HG02763 (cell line): ENCODE measurements around the gene TADA2A.
"Not testable (repeated sequence)": the region's sequence is repeated elsewhere in the genome, so short reads cannot be mapped to it uniquely, and the experiment has no call there.

ENCODE experiments used
- ATAC-seq: cut with Tn5 transposase; IDR thresholded peaks from one replicate; pipeline ENCODE4 v1.9.1; 2021; ENCODE audit warnings: mild to moderate bottlenecking, moderate library complexity; ENCODE audit not compliant: unreplicated experiment

TADA2A gene

DNA sequence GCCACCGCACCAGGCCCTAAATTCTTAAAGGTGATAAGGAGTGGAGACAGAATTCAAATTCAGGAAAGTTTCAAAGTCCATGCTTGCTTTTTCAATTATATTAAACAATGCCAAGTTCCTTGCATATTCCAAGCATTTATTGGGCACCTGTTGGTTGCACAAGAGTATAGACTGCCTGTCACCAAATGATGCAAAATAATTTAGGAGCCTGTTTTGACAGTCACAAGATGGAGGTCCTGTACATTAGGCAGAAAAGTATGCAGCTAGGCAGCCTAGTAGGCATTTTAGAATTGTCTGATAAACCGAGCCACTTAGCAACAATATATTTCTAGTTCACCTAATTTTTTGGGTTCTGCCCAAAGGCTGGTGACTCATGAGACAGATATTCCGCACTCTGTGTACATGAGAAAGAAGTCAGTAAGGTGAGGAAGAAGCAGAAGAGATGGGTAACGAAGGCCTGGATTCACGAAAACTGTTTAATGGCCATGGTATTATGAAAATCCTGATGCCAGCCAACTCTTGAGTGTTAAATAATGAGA lies 7.4 kb upstream of the TADA2A start:
- ATAC-seq = no peak

DNA sequence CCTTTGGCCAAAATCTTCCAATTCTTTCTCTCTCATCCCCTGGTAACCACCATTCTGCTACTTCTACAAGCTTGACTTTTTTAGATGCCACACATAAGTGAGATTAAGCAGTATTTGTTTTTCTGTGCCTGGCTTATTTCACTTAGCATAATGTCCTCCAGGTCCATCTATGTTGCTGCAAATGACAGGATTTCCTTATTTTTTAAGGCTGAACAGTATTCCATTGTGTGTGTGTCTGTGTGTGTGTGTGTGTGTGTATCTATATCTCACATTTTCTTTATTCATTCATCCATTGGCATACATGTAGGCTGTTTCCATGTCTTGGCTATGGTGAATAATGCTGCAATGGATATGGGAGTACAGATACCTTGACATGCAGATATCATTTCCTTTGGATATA lies 6.2 kb upstream of the TADA2A start:
- no peak for ATAC-seq

DNA sequence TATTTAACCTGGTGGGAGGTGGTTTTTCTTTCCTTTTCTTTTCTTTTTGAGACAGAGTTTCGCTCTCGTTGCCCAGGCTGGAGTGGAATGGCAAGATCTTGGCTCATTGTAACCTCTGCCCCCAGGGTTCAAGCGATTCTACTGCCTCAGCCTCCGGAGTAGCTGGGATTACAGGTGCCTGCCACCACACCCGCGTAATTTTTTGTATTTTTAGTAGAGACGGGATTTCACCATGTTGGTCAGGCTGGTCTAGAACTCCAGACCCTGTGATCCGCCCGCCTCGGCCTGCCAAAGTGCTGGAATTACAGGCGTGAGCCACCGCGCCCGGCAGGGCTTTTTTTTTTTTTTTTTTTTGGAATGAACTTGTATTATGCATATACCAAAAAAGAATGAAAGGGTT lies 1.2 kb upstream of the TADA2A start:
- ATAC-seq = not testable (repeated sequence)

DNA sequence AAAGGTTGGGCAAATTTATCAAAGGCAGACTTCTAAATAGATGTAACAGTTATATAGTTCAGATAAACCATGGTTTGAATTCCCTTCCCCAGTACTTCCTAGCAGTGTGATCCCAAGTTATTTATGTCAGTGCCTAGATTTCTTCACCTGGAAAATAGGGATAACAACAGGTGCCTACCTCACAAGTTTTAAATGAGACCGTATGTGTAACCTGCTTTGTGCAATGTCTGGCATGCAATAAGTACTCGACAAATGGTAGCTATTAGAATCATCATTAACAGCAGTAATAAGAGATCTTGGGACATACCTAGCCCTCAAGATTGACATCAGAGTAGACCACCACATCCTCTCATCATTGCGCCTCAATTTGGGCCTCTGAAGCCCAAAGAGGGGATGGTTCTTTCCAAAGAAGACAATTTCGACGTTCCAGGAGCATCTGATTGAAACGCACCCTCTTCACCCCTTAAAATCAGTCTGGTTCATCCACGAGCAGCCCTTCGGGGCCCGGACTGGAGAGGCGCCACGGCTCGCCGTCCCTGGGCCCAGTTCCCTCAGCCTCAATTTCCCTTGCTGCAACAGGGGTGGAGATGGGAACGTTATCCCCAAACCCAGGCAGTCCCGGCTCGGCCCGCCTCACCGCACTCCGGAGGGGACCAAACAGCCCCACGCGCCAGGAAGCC lies 591 bp upstream of the TADA2A start:
- peak; percentile 29 for ATAC-seq

DNA sequence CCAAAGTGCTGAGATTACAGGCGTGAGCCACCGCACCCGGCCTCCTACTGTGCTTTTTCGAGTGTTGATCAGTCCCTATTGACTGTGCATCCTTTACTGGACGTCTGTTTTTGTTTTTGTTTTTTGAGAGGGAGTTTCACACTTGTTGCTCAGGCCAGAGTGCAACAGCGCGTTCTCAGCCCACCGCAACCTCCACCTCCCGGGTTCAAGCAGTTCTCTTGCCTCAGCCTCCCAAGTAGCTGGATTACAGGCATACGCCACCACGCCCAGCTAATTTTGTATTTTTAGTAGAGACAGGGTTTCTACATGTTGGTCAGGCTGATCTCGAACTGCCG lies 1.4 kb downstream of the TADA2A start:
- ATAC-seq = not testable (repeated sequence)

DNA sequence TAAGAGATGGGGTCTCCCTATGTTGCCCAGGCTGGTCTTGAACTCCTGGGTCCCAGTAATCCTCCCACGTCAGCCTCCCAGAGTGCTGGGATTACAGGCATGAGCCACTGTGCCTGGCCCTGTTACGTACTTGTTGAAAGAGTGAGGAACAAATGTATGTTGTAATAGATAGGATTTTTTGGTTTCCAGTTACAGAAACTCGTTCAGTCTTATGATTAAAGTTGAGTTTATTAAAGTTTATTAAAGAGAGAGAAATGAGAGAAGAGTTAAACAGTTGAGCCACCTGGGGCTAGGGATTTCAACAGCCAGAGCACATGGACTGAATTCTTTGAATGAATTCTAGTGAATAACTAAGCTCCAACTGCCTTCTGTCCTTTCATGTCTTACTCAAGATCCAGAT lies 3.7 kb downstream of the TADA2A start:
- no peak for ATAC-seq

DNA sequence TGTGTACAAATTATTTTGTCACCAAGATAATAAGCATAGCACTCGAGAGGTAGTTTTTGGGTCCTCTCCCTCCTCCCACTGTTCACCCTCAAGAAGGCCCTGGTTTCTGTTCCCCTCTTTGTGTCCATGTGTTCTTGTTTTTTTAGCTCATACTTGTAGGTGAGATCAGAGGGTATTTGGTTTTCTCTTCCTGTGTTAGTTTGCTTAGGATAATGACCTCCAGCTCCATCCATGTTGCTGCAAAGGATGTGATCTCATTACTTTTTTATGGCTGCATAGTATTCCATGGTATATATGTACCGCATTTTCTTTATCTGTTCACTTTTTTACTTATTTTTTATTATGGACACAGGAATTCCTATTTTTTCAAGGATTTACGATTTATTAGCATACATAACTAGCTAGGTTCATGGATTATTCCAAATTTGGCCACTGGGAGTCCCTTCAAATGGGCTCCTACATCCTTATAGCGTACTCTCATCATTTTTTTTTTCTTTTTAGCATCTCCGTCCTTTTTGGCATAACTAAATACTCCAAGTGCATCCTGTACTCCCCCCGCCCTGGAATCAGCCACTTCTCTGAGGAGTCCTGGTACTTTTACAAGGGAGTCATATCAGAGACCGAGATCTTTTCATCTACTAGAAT lies 7.3 kb downstream of the TADA2A start:
- ATAC-seq = no peak

DNA sequence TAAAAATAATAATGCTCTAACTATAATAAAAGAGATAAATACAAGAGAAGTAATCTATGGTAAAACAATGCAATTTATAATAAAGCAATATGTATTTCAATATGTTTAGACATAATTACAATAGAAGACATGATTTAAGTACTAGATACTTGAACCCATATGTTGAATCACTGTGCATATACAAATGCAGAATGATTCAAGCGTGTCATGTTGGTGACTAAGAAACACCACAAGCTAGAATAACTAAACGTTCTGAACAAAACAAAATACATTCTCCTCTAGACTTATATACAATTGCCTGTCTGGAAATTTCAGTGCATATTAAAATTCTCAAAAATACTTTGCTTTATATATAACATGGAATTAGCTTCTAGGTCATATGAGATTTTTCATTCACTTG lies 11.2 kb downstream of the TADA2A start:
- ATAC-seq = no peak

DNA sequence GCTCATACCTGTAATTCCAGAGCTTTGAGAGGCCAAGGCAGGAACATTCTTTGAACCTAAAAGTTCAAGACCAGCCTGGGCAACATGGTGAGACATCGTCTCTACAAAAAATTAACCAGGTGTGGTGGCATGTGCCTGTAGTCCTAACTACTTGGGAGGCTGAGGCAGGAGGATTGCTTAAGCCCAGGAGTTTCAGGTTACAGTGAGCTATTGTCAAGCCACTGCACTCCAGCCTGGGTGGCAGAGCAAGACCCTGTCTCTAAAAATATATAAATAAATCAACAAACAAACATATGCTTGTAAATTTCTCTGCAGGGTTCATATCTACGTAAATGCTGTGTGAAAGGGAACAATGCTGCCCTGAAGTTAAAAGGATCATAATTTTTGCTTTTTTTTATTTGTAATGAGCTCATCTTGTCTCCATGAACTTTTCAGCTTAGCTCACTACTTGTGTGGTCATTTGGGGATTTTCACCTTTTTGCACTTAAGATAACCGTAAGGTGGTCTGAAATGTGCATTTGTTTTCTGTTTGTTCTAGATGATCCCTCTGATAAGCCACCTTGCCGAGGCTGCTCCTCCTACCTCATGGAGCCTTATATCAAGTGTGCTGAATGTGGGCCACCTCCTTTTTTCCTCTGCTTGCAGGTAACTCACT lies 16.4 kb downstream of the TADA2A start:
- ATAC-seq = no peak

DNA sequence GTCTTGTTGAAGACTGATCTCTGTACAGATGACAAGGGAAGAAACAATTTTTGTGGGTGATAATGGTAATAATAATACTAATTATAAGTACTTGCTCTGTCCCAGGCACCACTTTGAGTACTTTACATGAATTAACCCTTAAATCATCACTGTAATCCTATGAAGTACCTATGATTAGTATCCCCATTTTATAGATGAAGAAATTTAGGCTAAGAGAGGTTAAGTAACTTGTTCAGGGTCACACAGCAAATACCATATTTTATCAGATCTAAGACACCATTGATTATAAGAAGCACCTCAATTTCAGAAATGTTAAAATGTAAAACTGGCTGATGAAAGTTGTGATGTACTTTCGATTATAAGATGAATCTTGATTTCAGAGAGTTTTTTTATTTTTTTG lies 18.6 kb downstream of the TADA2A start:
- ATAC-seq = no peak

DNA sequence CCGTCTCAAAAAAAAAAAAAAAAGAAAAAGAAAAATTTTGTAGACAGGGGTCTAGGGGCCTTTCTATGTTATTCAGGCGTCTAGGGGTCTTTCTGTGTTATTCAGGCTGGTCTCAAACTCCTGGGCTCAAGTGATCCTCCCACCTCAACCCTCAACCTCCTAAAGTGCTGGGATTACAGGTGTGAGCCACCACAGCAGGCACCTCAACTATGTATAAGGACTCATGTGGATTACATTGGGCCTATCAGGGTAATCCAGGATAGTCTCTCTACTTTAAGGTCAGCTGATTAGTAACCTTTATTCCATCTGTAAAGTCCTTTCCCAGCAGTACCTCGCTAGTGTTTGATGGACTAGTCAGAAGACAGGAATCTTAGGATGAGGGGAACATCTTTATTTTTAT lies 22.4 kb downstream of the TADA2A start:
- no peak for ATAC-seq

DNA sequence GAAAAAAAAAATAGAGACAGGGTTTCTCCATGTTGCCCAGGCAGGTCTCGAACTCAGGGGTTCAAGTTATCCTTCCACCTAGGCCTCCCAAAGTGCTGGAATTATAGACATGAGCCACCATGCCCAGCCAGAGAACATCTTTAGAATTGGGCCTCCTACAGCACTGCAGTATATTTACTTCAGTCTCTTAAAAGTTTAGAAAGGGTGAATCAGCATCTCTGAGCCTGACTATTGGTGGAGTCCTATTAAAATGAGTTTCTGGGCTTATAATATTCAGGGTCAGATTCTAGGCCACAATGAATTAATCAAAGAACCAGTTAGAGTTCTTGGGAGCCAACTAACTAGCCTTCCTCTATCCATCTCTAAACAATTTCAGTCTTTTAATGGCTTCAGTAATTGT lies 22.8 kb downstream of the TADA2A start:
- no peak for ATAC-seq

DNA sequence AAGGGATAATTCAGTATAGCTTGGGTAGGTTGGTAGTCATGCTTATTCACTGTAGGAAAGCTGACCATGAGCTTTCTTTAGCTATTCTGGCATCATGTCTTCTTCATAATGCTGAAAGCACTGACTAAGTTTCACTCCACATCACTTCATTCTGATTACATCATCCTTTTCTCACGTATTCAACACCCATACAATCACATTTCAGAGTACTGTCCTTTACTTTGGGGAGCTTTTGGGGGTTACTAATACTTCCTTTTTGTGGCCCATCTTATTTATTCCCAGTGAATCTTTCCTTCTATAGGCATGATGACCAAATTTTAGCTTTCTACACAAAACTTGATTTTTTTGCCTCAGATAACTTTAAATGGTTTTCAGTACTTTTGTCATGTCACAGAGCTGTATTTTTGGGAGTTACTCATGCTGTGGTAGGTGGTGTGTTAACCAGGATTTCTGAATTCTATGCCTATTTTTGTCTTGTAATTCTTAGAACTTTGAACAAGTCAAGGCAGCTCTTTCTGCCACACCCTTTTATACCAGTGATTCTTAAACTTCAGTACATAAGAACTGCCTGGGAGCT lies 23.5 kb downstream of the TADA2A start:
- no peak for ATAC-seq

DNA sequence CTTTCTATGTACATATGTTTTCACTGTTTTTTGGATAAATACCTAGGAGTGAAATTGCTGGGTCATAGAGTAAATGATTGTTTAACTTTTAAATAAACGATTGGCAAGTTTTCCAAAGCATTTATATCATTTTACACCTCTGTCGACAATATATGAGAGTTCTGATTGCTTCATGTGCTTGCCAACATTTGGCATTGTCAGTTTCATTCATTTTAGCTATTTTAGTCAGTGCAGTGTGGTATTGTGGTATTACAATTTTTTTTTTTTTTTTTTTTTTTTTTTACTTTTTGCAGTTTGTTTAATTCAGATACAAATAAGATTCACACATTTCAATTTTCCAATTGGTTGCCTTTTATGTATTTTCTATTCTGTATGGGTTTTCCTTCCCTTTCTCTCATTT lies 26.0 kb downstream of the TADA2A start:
- no peak for ATAC-seq

DNA sequence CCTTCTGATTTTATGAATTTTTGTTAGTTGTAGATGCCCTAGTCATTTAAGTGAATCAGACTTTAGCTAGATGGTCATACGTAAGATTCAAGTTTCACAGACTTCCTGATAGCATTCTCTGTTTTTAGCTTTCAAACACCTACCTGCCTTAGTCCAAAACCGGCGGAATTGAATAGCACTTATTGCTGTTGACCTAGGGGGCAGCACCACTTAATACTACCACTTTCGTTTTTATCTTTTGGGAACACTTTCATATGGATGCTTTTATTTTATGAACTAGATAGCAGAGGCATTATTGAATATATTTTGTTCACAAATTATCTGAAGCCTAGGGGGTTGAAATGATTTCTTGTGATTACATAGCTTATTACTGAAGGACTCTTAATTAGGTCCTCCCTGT lies 31.5 kb downstream of the TADA2A start:
- ATAC-seq = no peak

DNA sequence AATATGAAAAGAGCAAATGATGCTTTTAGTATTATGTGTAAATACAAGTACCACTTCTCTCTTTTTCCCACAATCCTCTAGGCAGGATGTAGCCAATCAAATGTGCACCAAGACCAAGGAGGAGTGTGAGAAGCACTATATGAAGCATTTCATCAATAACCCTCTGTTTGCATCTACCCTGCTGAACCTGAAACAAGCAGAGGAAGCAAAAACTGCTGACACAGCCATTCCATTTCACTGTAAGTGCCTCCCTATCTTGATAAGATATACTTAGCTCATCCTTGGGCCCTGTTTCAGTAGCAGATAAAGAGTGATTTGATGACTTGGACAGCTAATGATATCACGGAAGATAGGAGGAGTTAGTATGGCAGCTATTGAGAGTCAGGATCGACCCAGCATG lies 33.7 kb downstream of the TADA2A start:
- no peak for ATAC-seq

DNA sequence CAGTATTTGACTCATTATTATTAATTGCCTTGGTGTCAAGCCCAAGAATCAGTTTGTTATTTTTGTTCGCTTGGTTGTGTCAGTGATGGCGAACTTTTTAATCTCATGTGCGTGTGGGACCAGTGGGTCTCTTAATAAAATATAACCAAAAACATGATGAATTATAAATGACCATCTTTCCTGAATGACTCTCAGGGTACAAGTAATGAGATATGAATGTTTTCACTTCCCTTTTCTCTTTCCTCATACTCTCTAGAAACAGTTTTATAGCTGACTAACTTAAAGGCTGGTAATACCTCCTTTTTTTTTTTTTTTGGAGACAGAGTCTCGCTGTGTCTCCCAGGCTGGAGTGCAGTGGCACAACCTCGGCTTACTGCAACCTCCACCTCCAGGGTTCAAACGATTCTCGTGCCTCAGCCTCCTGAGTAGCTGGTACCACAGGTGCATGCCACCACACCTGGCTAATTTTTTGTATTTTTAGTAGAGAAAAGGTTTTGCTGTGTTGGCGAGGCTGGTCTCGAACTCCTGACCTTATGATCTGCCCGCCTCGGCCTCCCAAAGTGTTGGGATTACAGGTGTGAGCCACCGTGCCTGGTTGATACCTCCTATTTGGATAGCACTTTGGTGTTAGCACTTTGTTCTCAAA lies 34.8 kb downstream of the TADA2A start:
- ATAC-seq = not testable (repeated sequence)

DNA sequence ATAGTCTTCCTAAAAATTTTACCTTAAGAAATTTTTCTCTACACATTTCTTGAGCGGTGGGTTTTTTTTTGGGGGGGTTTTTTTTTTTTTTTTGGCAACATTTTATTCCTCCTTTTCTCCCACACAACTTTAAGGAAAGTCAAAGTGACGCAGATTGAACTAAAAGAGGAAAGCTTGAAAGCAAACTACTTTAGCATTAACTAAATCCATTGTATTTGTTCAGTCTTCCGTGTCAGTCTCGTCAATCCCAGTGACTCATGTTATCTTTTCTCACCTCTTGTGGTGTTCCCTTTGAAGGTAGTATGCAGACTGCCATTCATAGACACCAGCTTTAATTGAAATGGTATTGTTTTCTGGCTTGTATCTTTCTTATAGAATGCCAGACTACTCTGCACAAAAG lies 39.3 kb downstream of the TADA2A start:
- no peak for ATAC-seq

DNA sequence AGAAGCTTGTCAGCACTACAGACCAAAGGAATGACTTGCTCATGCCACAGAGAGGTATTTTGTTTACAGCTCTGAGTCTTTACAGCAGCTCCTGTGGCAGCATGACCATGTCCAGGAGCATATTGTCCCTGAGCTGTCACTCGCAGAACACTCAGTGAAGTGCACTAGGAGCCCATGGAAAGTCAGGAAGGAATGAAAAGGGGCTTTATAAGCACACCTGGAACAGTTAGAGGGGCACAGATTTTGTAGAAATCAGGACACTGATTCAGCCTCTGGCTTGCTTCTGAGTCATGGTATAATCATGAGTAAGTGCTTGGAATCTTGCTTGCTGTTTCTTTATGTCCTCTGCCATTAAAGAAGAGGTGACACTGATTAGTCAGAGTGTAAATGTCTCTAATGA lies 41.0 kb downstream of the TADA2A start:
- no peak for ATAC-seq

DNA sequence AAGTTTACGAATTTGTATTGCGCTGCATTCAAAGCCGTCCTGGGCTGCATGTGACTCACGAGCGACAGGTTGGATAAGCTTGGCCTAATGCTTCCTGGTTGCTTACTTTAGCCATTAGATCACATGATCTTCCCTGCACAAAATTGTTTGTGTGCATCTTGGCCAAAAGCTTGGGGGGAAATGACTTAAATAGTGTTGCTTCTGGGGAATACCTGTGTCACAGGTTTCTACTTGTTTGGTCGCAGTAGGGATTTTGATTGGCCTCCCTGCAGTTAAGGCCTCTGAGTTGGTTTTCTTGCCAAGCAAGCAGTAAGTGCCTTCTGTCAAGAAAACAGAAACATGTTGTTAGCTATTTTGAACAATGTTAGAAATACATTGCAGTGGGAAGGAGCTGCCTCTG lies 43.4 kb downstream of the TADA2A start:
- ATAC-seq = no peak

DNA sequence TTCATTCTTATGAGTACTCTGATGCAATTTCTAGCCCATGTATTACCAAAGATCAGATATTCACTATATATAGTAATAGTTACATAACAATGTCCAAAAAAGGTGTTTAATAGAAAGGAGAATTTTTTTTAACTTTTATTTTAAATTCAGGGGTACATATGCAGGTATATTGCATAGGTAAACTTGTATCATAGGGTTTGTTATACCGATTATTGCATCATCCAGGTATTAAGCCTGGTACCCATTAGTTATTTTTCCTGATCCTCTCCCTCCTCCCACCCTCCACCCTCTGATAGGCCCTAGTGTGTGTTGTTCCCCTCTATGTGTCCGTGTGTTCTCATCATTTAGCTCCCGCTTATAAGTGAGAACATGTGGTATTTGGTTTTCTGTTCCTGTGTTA lies 51.1 kb downstream of the TADA2A start:
- ATAC-seq = not testable (repeated sequence)
